Non-pigmented ciliary epithelial cell (primary cell): ENCODE data around the gene PCDHGB5.
"Not testable (repeated sequence)": the region's sequence is repeated elsewhere in the genome, so short reads cannot be mapped to it uniquely, and the experiment has no call there.

ENCODE experiments used
- DNase-seq: peaks from one replicate; pipeline ENCODE4 v3.0.0-alpha.2; 2010; ENCODE audit warnings: low read depth

The PCDHGB5 gene

GRCh38 chr5:141412854-141413539 lies 15.2 kb downstream of the PCDHGB5 start, which contains the start of gene PCDHGA10:
TSS of gene PCDHGA10 (plus strand) at chr5:141412987. CDS start at chr5:141413176, 189 bp downstream.
- DNase-seq, result no peak

DNA sequence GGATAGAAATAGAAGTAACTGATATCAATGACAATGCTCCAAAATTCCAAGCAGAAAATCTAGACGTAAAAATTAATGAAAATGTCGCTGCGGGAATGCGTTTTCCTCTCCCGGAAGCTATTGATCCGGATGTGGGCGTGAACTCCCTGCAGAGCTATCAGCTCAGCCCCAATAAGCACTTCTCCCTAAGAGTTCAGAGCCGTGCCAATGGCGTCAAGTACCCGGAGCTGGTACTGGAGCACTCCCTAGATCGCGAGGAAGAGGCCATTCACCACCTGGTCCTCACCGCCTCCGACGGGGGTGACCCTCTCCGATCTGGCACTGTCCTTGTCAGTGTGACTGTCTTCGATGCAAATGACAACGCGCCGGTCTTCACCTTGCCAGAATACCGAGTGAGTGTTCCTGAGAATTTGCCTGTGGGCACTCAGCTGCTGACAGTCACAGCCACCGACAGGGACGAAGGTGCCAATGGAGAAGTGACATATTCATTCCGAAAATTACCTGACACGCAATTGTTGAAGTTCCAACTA lies 15.9 kb downstream of the PCDHGB5 start:
- no peak for DNase-seq

- not testable (repeated sequence) for DNase-seq
These were observed 17.0 kb downstream of the PCDHGB5 start for GRCh38 chr5:141414548-141415274.

DNA sequence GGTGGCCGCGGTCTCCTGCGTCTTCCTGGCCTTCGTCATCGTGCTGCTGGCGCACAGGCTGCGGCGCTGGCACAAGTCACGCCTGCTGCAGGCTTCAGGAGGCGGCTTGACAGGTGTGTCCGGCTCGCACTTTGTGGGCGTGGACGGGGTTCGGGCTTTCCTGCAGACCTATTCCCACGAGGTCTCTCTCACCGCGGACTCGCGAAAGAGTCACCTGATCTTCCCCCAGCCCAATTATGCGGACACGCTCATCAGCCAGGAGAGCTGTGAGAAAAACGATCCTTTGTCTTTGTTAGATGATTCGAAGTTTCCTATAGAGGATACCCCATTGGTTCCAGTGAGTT lies 17.5 kb downstream of the PCDHGB5 start:
- not testable (repeated sequence) for DNase-seq

- not testable (repeated sequence) for DNase-seq
These were observed 19.9 kb downstream of the PCDHGB5 start, which contains the start of gene PCDHGB7 for GRCh38 chr5:141417494-141418172. TSS of gene PCDHGB7 (plus strand) at chr5:141417677. CDS start at chr5:141417860, 183 bp downstream.

DNA sequence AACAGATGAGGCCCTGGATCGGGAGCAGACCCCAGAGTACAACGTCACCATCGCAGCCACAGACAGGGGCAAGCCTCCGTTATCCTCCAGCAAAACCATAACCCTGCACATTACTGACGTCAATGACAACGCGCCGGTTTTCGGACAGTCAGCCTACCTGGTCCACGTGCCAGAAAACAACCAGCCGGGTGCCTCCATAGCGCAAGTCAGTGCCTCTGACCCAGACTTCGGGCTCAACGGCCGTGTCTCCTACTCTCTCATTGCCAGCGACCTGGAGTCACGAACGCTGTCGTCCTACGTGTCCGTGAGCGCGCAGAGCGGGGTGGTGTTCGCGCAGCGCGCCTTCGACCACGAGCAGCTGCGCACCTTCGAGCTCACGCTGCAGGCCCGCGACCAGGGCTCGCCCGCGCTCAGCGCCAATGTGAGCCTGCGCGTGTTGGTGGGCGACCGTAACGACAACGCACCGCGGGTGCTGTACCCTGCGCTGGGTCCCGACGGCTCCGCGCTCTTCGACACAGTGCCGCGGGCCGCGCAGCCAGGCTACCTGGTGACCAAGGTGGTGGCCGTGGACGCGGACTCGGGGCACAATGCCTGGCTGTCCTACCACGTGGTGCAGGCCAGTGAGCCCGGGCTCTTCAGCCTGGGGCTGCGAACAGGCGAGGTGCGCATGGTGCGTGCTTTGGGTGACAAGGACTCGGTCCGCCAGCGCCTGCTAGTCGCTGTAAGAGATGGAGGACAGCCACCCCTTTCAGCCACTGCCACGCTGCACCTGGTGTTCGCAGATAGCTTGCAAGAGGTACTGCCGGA lies 21.5 kb downstream of the PCDHGB5 start:
- no peak for DNase-seq

- no peak for DNase-seq
These were observed 23.2 kb downstream of the PCDHGB5 start, which contains the start of gene PCDHGA11 for GRCh38 chr5:141420855-141421488. TSS of gene PCDHGA11 (plus strand) at chr5:141421051. CDS start at chr5:141421228, 177 bp downstream.

- no peak for DNase-seq
These were observed 23.7 kb downstream of the PCDHGB5 start for GRCh38 chr5:141421489-141421855.

DNA sequence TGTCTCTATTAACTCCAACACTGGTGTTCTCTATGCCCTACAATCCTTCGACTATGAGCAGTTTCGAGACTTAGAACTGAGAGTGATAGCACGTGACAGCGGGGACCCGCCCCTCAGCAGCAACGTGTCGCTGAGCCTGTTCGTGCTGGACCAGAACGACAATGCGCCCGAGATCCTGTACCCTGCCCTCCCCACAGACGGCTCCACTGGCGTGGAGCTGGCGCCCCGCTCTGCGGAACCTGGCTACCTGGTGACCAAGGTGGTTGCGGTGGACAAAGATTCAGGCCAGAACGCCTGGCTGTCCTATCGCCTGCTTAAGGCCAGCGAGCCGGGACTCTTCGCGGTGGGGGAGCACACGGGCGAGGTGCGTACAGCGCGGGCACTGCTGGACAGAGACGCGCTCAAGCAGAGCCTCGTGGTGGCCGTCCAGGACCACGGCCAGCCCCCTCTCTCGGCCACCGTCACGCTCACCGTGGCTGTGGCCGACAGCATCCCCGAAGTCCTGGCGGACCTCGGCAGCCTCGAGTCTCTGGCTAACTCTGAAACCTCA lies 25.1 kb downstream of the PCDHGB5 start:
- no peak for DNase-seq

DNA sequence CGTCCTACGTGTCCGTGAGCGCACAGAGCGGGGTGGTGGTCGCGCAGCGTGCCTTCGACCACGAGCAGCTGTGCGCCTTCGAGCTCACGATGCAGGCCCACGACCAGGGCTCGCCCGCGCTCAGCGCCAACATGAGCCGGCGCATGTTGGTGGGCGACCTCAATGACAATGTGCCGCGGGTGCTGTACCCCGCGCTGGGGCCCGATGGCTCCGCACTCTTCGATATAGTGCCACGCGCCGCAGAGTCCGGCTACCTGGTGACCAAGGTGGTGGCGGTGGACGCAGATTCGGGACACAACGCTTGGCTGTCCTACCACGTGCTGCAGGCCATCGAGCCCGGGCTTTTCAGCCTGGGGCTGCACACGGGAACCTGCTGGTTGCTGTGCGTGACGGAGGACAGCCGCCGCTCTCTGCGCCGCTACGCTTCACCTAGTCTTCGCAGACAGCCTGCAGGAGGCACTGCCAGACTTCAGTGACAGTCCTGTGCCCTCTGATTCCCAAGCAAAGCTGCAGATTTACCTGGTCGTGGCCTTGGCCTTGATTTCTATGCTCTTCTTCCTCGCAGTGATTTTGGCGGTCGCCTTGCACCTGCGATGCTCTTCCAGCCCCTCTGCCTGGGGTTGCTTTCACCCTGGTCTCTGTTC lies 30.2 kb downstream of the PCDHGB5 start:
- DNase-seq, result no peak

DNA sequence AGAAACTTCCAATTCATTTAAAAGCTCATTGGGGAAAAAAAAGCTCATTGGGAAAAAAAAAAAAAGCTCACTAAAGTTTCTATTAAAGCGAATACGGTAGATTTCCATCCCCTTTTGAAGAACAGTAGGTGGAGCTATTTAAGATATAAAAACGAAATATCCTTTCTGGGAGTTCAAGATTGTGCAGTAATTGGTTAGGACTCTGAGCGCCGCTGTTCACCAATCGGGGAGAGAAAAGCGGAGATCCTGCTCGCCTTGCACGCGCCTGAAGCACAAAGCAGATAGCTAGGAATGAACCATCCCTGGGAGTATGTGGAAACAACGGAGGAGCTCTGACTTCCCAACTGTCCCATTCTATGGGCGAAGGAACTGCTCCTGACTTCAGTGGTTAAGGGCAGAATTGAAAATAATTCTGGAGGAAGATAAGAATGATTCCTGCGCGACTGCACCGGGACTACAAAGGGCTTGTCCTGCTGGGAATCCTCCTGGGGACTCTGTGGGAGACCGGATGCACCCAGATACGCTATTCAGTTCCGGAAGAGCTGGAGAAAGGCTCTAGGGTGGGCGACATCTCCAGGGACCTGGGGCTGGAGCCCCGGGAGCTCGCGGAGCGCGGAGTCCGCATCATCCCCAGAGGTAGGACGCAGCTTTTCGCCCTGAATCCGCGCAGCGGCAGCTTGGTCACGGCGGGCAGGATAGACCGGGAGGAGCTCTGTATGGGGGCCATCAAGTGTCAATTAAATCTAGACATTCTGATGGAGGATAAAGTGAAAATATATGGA lies 32.8 kb downstream of the PCDHGB5 start, which contains the start of gene PCDHGA12:
Gene PCDHGA12, plus strand, starts transcription at position 176 of the 782 bp plus-strand sequence. Its CDS starts 253 bp downstream, at position 429.
- DNase-seq, result peak; percentile 64

DNA sequence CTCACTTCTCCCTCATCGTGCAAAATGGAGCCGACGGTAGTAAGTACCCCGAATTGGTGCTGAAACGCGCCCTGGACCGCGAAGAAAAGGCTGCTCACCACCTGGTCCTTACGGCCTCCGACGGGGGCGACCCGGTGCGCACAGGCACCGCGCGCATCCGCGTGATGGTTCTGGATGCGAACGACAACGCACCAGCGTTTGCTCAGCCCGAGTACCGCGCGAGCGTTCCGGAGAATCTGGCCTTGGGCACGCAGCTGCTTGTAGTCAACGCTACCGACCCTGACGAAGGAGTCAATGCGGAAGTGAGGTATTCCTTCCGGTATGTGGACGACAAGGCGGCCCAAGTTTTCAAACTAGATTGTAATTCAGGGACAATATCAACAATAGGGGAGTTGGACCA lies 33.5 kb downstream of the PCDHGB5 start:
- DNase-seq, result no peak

DNA sequence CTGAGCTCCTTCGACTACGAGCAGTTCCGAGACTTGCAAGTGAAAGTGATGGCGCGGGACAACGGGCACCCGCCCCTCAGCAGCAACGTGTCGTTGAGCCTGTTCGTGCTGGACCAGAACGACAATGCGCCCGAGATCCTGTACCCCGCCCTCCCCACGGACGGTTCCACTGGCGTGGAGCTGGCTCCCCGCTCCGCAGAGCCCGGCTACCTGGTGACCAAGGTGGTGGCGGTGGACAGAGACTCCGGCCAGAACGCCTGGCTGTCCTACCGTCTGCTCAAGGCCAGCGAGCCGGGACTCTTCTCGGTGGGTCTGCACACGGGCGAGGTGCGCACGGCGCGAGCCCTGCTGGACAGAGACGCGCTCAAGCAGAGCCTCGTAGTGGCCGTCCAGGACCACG lies 34.6 kb downstream of the PCDHGB5 start:
- not testable (repeated sequence) for DNase-seq

GRCh38 chr5:141432726-141433125 lies 35.0 kb downstream of the PCDHGB5 start:
- not testable (repeated sequence) for DNase-seq

DNA sequence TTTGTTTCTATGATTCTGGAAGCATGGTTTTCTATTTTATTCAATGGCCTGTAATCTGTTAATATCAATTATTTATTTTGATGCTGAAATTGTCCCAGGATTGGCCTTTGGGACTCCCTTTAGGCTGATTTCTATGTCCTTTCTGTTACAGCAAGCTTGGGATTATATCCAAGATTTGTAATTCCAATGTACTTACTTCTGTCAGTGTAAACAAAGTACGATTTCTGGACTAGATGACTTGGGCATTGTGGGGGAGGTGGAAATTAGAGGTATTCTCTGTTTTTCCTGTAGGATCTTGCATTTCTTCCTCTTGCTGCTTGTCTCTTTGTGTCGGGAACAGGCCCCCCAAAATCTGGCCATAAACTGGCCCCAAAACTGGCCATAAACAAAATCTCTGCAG lies 36.3 kb downstream of the PCDHGB5 start:
- DNase-seq, result no peak

GRCh38 chr5:141437221-141437620 lies 39.5 kb downstream of the PCDHGB5 start:
- DNase-seq, result no peak

- DNase-seq, result no peak
These were observed 41.8 kb downstream of the PCDHGB5 start for GRCh38 chr5:141439411-141440141.

- DNase-seq, result no peak
These were observed 42.6 kb downstream of the PCDHGB5 start for GRCh38 chr5:141440341-141440740.
